H9 (cell line): ENCODE results near the gene CACNA1H. TPM values are rescaled to one million over a fixed set of nuclear protein-coding genes. Genes with fewer than 3 reads are reported as not detected.

Experiments used
- DNase-seq: peaks from one replicate; pipeline ENCODE4 v3.0.0-alpha.2; 2017
- H2AFZ ChIP-seq: one replicate; pipeline ENCODE4 v1.6.1; 2013; ENCODE audit warnings: mild to moderate bottlenecking, low read length, control low read depth, moderate library complexity
- H2AK5ac ChIP-seq: 2 replicates; pipeline ENCODE4 v1.6.1; 2013; ENCODE audit warnings: low read length, control low read depth, mixed read lengths; ENCODE audit not compliant: insufficient read length
- H2BK120ac ChIP-seq: one replicate; pipeline ENCODE4 v1.6.1; 2013; ENCODE audit warnings: low read depth, mild to moderate bottlenecking, low read length, control low read depth, inconsistent platforms; ENCODE audit not compliant: poor library complexity, severe bottlenecking
- H2BK12ac ChIP-seq: 2 replicates; pipeline ENCODE4 v1.6.1; 2013; ENCODE audit warnings: low read length, control low read depth, mixed read lengths, low read depth; ENCODE audit not compliant: insufficient read length
- H2BK15ac ChIP-seq: 2 replicates; pipeline ENCODE4 v1.6.1; 2013; ENCODE audit warnings: low read depth, low read length, control low read depth
- H2BK20ac ChIP-seq: one replicate; pipeline ENCODE4 v1.6.1; 2013; ENCODE audit warnings: low read depth, mild to moderate bottlenecking, low read length, control low read depth, inconsistent platforms; ENCODE audit not compliant: poor library complexity, severe bottlenecking
- H2BK5ac ChIP-seq: 2 replicates; pipeline ENCODE4 v1.6.1; 2013; ENCODE audit warnings: low read length, control low read depth, mixed read lengths; ENCODE audit not compliant: insufficient read length
- H3K14ac ChIP-seq: 2 replicates; pipeline ENCODE4 v1.6.1; 2013; ENCODE audit warnings: low read length, control low read depth; ENCODE audit not compliant: insufficient read depth
- H3K18ac ChIP-seq: 2 replicates; pipeline ENCODE4 v1.6.1; 2013; ENCODE audit warnings: low read depth, mild to moderate bottlenecking, mixed read lengths, low read length, control low read depth; ENCODE audit not compliant: insufficient read length
- H3K23ac ChIP-seq: 2 replicates; pipeline ENCODE4 v1.6.1; 2013; ENCODE audit warnings: low read length, control low read depth, mixed read lengths, low read depth; ENCODE audit not compliant: insufficient read length
- H3K23me2 ChIP-seq: 2 replicates; pipeline ENCODE4 v1.6.1; 2013; ENCODE audit warnings: low read depth, mild to moderate bottlenecking, mixed read lengths, low read length, control low read depth; ENCODE audit not compliant: insufficient read length, poor library complexity, severe bottlenecking
- H3K27ac ChIP-seq: 2 replicates; pipeline ENCODE4 v1.5.1; 2013; ENCODE audit warnings: low read length, control low read depth, mixed read lengths, low read depth; ENCODE audit not compliant: insufficient read length
- H3K27me3 ChIP-seq: 2 replicates; pipeline ENCODE4 v1.6.1; 2013; ENCODE audit warnings: low read length, control low read depth, inconsistent platforms; ENCODE audit not compliant: insufficient read depth
- H3K4ac ChIP-seq: 2 replicates; pipeline ENCODE4 v1.6.1; 2013; ENCODE audit warnings: low read depth, mild to moderate bottlenecking, control low read depth, inconsistent platforms, low read length, moderate library complexity
- H3K4me1 ChIP-seq: 2 replicates; pipeline ENCODE4 v1.6.1; 2013; ENCODE audit warnings: low read length, control low read depth, inconsistent platforms; ENCODE audit not compliant: insufficient read depth
- H3K4me2 ChIP-seq: 2 replicates; pipeline ENCODE4 v1.6.1; 2013; ENCODE audit warnings: low read length, control low read depth, mixed read lengths; ENCODE audit not compliant: insufficient read length, insufficient read depth
- H3K56ac ChIP-seq: 2 replicates; pipeline ENCODE4 v1.6.1; 2013; ENCODE audit warnings: low read depth, mild to moderate bottlenecking, mixed read lengths, low read length, control low read depth; ENCODE audit not compliant: insufficient read length
- H3K79me1 ChIP-seq: 2 replicates; pipeline ENCODE4 v1.6.1; 2013; ENCODE audit warnings: low read depth, mild to moderate bottlenecking, moderate library complexity, low read length, control low read depth, inconsistent platforms; ENCODE audit not compliant: insufficient read depth, poor library complexity, severe bottlenecking
- H3K79me2 ChIP-seq: 2 replicates; pipeline ENCODE4 v1.6.1; 2013; ENCODE audit warnings: low read length, control low read depth, inconsistent platforms; ENCODE audit not compliant: insufficient read depth
- H3K9ac ChIP-seq: 2 replicates; pipeline ENCODE4 v1.6.1; 2013; ENCODE audit warnings: low read length, control low read depth, mixed read lengths; ENCODE audit not compliant: insufficient read length; ENCODE audit errors: extremely low read depth
- H3K9me3 ChIP-seq: one replicate; pipeline ENCODE4 v1.6.1; 2013; ENCODE audit warnings: low read depth, low read length, inconsistent platforms; ENCODE audit not compliant: control insufficient read depth
- H3T11ph ChIP-seq: one replicate; pipeline ENCODE4 v1.6.1; 2013; ENCODE audit warnings: mild to moderate bottlenecking, low read length, control low read depth, inconsistent platforms
- H4K20me1 ChIP-seq: one replicate; pipeline ENCODE4 v1.6.1; 2013; ENCODE audit not compliant: control insufficient read depth, insufficient read length, insufficient read depth
- H4K5ac ChIP-seq: 2 replicates; pipeline ENCODE4 v1.6.1; 2013; ENCODE audit warnings: low read depth, mild to moderate bottlenecking, mixed read lengths, low read length, control low read depth; ENCODE audit not compliant: insufficient read length
- H4K8ac ChIP-seq: replicated peaks from 2 replicates; pipeline ENCODE4 v1.6.1; 2013; ENCODE audit warnings: low read length, control low read depth, mixed read lengths, low read depth; ENCODE audit not compliant: insufficient read length
- H4K91ac ChIP-seq: 2 replicates; pipeline ENCODE4 v1.6.1; 2013; ENCODE audit warnings: low read depth, mild to moderate bottlenecking, moderate library complexity, mixed read lengths, low read length, control low read depth; ENCODE audit not compliant: insufficient read length
- H3K27ac Mint-ChIP-seq, 3 experiments: 2 replicates in 2 of 3; 3 replicates in 1 of 3; pipeline ENCODE4 v1.8.0; 2020 to 2021; ENCODE audit warnings: mixed read lengths in 3 of 3, mild to moderate bottlenecking in 1 of 3, moderate library complexity in 1 of 3
- H3K27me3 Mint-ChIP-seq: 2 replicates; pipeline ENCODE4 v1.8.0; 2021; ENCODE audit warnings: low read depth, mild to moderate bottlenecking, moderate library complexity, mixed read lengths
- H3K36me3 Mint-ChIP-seq, 3 experiments: 2 replicates in 2 of 3; 3 replicates in 1 of 3; pipeline ENCODE4 v1.8.0; 2020 to 2021; ENCODE audit warnings: low read depth in 3 of 3, mixed read lengths in 3 of 3; ENCODE audit not compliant: insufficient read depth in 1 of 3
- H3K4me1 Mint-ChIP-seq, 2 experiments: 2 replicates each; pipeline ENCODE4 v1.8.0; 2020; ENCODE audit warnings: mixed read lengths in 2 of 2
- H3K4me3 Mint-ChIP-seq, 2 experiments: 2 replicates in 1 of 2; 3 replicates in 1 of 2; pipeline ENCODE4 v1.8.0; 2020 to 2021; ENCODE audit warnings: mild to moderate bottlenecking in 2 of 2, mixed read lengths in 2 of 2, moderate library complexity in 1 of 2
- H3K9me3 Mint-ChIP-seq, 2 experiments: 2 replicates in 1 of 2; 3 replicates in 1 of 2; pipeline ENCODE4 v1.8.0; 2020; ENCODE audit warnings: mild to moderate bottlenecking in 2 of 2, mixed read lengths in 2 of 2, moderate library complexity in 1 of 2
- CTCF ChIP-seq: fragments of 200-600 bp; sonication (generic); conservative IDR thresholded peaks from 3 replicates; pipeline ENCODE4 v1.8.0; 2021; ENCODE audit warnings: antibody characterized with exemption, mild to moderate bottlenecking
- WGBS: extraction: QIAGEN DNeasy Blood & Tissue Kit; methylation state at CpG from one replicate; pipeline ENCODE4 v1.1.7; 2013; ENCODE audit warnings: missing lambda C conversion rate, low lambda C conversion rate, mixed read lengths; ENCODE audit not compliant: insufficient read length; ENCODE audit errors: extremely low coverage; 5-methylcytosine and 5-hydroxymethylcytosine counted together
- total RNA-seq: library from RNA; stranded (reverse); gene quantifications from 2 replicates; pipeline ENCODE4 v1.2.1, GENCODE V29; 2021

CACNA1H gene
- total RNA-seq, 1 experiment from 2014 or later, result 43.3 TPM

- no peak overlapping the region for H3K4ac ChIP-seq
- H4K20me1 ChIP-seq, result no peaks in the 10 kb centered on the region
- H3K4me1 ChIP-seq, result no peaks in the 10 kb centered on the region
- H2BK5ac ChIP-seq, result no peak overlapping the region
- H2AK5ac ChIP-seq, result no peak overlapping the region
- TF ChIP-seq CTCF, result no peak
- no peaks in the 10 kb centered on the region for H3K27me3 Mint-ChIP-seq
- no peak overlapping the region for H2BK20ac ChIP-seq
- no peak overlapping the region for H3K27ac ChIP-seq
- no peak overlapping the region for H3K14ac ChIP-seq
- no peaks in the 10 kb centered on the region for H3K9me3 ChIP-seq
- no peaks in the 10 kb centered on the region for H3K79me2 ChIP-seq
- no peak overlapping the region for H4K91ac ChIP-seq
- peaks cover 4 to 7% of the 10 kb centered on the region in 2 experiments; a peak in 2 of 4 replicates for H3K4me1 Mint-ChIP-seq
- peaks cover 0 to 2% (median 0%) of the 10 kb centered on the region in 3 experiments; a peak in 3 of 7 replicates for H3K36me3 Mint-ChIP-seq
- no peak overlapping the region for H3K9ac ChIP-seq
- H3K27me3 ChIP-seq, result no peaks in the 10 kb centered on the region
- H3K27ac Mint-ChIP-seq, result no peak overlapping the region
- no peak overlapping the region for H2AFZ ChIP-seq
- no peaks in the 10 kb centered on the region for H3K9me3 Mint-ChIP-seq
- no CpG with 5 or more reads among the region's 19 CpGs for WGBS
- H3K79me1 ChIP-seq, result no peaks in the 10 kb centered on the region
- no peak overlapping the region for H3K4me3 Mint-ChIP-seq
- no peak overlapping the region for H4K8ac ChIP-seq
- DNase-seq, result peak; percentile 59
- H2BK15ac ChIP-seq, result no peak overlapping the region
- H3K18ac ChIP-seq, result peak overlapping the region; percentile 12
- no peak overlapping the region for H3T11ph ChIP-seq
- no peak overlapping the region for H3K56ac ChIP-seq
- no peak overlapping the region for H4K5ac ChIP-seq
- H3K23ac ChIP-seq, result no peak overlapping the region
- H2BK12ac ChIP-seq, result no peak overlapping the region
- no peak overlapping the region for H3K4me2 ChIP-seq
- no peaks in the 10 kb centered on the region for H3K23me2 ChIP-seq
- no peak overlapping the region for H2BK120ac ChIP-seq
Measured at GRCh38 chr16:1163567-1164055, 10.7 kb downstream of the CACNA1H start.
